MCF 10A (cell line): Measurements from ENCODE around the gene PROM2. TPM values are rescaled to one million over a fixed set of nuclear protein-coding genes. Genes with fewer than 3 reads are reported as not detected.

Source experiments
- BruUV-seq: library from RNA; stranded (reverse); fragments of 400-500 nt; replicated peaks from 2 replicates; lab custom pipeline; 2021; lab: Mats Ljungman, UMichigan
- CTCF ChIA-PET: fragments of 300-600 bp; sonication (Branson Sonifier 250); formaldehyde crosslinking; extraction: SDS; loops from one replicate; lab custom pipeline; 2021; ENCODE audit warnings: antibody characterized with exemption, inconsistent platforms; lab: Yijun Ruan, JAX
- POLR2A ChIA-PET: fragments of 300-600, 350-650 bp; sonication (Branson Sonifier 250); formaldehyde crosslinking; extraction: SDS; loops from one replicate; lab custom pipeline; 2020; ENCODE audit warnings: antibody characterized with exemption, inconsistent platforms; lab: Yijun Ruan, JAX
- DNase-seq: peaks from one replicate; pipeline ENCODE4 v3.0.0-alpha.2; 2018; ENCODE audit not compliant: unreplicated experiment
- H3K27ac Mint-ChIP-seq: one replicate; pipeline ENCODE4 v1.8.0; 2022; ENCODE audit warnings: mild to moderate bottlenecking, low read depth, mixed read lengths; ENCODE audit not compliant: unreplicated experiment
- H3K27me3 Mint-ChIP-seq: one replicate; pipeline ENCODE4 v1.8.0; 2022; ENCODE audit warnings: mixed read lengths; ENCODE audit not compliant: insufficient read depth, unreplicated experiment
- H3K36me3 Mint-ChIP-seq: one replicate; pipeline ENCODE4 v1.8.0; 2022; ENCODE audit warnings: mild to moderate bottlenecking, moderate library complexity, mixed read lengths; ENCODE audit not compliant: insufficient read depth, unreplicated experiment
- H3K4me1 Mint-ChIP-seq: one replicate; pipeline ENCODE4 v1.8.0; 2022; ENCODE audit warnings: mixed read lengths; ENCODE audit not compliant: insufficient read depth, unreplicated experiment
- H3K4me3 Mint-ChIP-seq: one replicate; pipeline ENCODE4 v1.8.0; 2022; ENCODE audit warnings: mild to moderate bottlenecking, moderate library complexity, mixed read lengths; ENCODE audit not compliant: unreplicated experiment
- H3K9me3 Mint-ChIP-seq: one replicate; pipeline ENCODE4 v1.8.0; 2022; ENCODE audit warnings: mixed read lengths; ENCODE audit not compliant: unreplicated experiment
- intact Hi-C: fragments of 100-400 bp; cut with micrococcal nuclease; formaldehyde crosslinking; loops from 2 replicates; pipeline ENCODE4 v1.14.1; 2022
- total RNA-seq: library from RNA; stranded (reverse); gene quantifications from 2 replicates; pipeline ENCODE4 v1.2.3, GENCODE V29; 2022
- TF ChIP-seq, protein P1 (sequence below): fragments of 200-600 bp; IDR thresholded peaks from one replicate; pipeline ENCODE4 v1.8.0; 2022; ENCODE audit warnings: antibody characterized with exemption, mild to moderate bottlenecking; ENCODE audit not compliant: unreplicated experiment

Gene PROM2
- total RNA-seq, 1 experiment from 2014 or later: 2.6 TPM

DNA sequence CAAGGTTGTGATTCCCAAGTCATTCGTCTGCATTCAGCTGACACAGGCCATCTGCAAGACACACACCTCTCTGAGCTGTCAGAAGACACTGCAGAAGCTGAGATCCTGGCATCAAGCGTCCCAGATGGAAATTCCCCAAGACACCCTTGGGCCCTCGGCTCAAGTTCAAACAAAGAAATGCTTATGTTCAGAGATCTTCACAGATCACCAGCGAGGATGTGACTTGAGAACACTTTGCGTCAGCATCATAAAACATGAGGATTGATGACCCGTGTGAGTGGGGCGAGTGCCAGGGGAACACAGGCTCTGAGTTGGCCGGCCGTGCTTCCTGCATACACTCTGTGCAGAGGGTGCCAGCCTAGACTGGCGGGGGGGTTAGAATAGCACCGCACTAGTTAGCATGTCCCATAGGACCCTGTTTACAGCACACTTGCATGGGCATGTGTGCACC, 59.7 kb downstream of the PROM2 start:
- CTCF ChIA-PET: interaction anchor here (2.2 to 5.0 kb wide), 4 partner anchors 11 to 102 kb away, joined by 10 to 62 read pairs (median 18); no protein-coding TSS in a partner anchor
- H3K4me3 Mint-ChIP-seq: peak overlapping the region; percentile 52
- peaks cover 44% of the 10 kb centered on the region for H3K4me1 Mint-ChIP-seq
- peaks cover 8% of the 10 kb centered on the region for H3K9me3 Mint-ChIP-seq
- intact Hi-C loops: loop anchor here (1.0 kb wide), 1 partner anchor 11 kb away; no protein-coding TSS in a partner anchor
- peak overlapping the region; percentile 94 for H3K27ac Mint-ChIP-seq
- TF ChIP-seq, protein P1, sequence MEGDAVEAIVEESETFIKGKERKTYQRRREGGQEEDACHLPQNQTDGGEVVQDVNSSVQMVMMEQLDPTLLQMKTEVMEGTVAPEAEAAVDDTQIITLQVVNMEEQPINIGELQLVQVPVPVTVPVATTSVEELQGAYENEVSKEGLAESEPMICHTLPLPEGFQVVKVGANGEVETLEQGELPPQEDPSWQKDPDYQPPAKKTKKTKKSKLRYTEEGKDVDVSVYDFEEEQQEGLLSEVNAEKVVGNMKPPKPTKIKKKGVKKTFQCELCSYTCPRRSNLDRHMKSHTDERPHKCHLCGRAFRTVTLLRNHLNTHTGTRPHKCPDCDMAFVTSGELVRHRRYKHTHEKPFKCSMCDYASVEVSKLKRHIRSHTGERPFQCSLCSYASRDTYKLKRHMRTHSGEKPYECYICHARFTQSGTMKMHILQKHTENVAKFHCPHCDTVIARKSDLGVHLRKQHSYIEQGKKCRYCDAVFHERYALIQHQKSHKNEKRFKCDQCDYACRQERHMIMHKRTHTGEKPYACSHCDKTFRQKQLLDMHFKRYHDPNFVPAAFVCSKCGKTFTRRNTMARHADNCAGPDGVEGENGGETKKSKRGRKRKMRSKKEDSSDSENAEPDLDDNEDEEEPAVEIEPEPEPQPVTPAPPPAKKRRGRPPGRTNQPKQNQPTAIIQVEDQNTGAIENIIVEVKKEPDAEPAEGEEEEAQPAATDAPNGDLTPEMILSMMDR: no peak
- H3K36me3 Mint-ChIP-seq: no peaks in the 10 kb centered on the region
- peak; percentile 99 for DNase-seq
- H3K27me3 Mint-ChIP-seq: no peaks in the 10 kb centered on the region
- BruUV-seq: no TSS peak
- POLR2A ChIA-PET: interaction anchor here (0.6 to 3.9 kb wide), 11 partner anchors 9 to 1406 kb away, joined by 3 to 49 read pairs (median 4); partner anchors contain the start of genes FAHD2A and LMAN2L

DNA sequence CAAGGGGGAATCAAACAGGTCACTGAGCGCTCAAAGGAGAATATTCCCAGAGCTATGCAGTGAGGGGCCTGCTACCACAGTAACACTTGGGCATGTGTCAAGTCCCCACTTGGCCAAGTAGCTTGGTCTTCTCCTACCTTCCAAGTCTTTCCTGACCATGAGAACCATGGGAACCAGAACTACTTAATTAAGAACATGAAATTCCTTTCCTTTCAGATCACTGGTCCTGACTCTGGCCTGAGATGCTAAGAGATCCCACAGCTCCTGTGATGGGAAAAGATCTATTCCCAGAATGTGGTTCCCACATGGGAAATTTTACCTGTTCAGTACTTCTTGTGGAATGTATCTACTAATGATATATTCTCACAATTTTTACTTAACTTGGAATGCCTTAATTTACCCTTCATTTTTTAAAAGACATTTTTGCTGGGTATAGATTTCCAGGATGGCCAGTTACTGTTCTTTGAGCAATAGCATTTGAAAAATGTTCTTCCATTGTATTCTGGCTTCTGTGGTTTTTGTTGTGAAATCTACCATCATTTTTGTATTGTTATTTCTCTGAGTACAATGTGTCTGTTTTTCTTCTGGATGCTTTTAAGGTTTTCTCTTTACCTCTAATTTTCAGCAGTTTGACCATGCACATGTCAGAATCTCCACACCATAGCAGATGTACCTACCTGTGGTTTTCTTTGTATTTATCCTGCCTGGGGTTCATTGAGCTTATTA, 60.8 kb downstream of the PROM2 start:
- H3K4me3 Mint-ChIP-seq: peak overlapping the region; percentile 16
- intact Hi-C loops: loop anchor here (1.0 kb wide), 1 partner anchor 10 kb away; no protein-coding TSS in a partner anchor
- ChIA-PET CTCF (interaction anchor here (0.6 to 5.0 kb wide), 6 partner anchors 9 to 103 kb away, joined by 4 to 62 read pairs (median 12); no protein-coding TSS in a partner anchor), POLR2A (interaction anchor here (1.3 to 3.9 kb wide), 6 partner anchors 9 to 68 kb away, joined by 4 to 49 read pairs (median 10); partner anchors contain the start of gene FAHD2A)
- no peaks in the 10 kb centered on the region for H3K27me3 Mint-ChIP-seq
- H3K36me3 Mint-ChIP-seq: no peaks in the 10 kb centered on the region
- BruUV-seq: no TSS peak
- TF ChIP-seq, protein P1: no peak
- peak; percentile 40 for DNase-seq
- H3K4me1 Mint-ChIP-seq: peaks cover 44% of the 10 kb centered on the region
- H3K27ac Mint-ChIP-seq: peak overlapping the region; percentile 94
- peaks cover 8% of the 10 kb centered on the region for H3K9me3 Mint-ChIP-seq

DNA sequence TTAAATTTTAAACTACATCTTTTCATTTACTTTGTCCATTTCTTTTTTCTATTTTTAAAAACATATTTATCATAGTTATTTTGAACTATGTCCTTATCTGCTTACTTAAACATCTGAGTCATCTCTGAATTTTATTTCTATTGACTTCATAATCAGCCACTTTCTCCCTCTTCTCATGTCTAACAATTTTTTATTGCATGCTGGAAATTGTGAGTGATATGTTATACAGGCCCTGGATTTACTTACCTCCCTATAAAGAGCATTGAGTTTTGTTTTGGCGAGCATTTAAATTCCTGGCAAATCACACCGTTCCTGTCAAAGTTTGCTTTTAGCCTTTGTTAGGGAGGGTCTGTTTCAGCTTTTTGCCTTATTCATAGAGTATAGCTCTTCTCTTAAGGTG, 62.2 kb downstream of the PROM2 start:
- Mint-ChIP-seq H3K4me3 (no peak overlapping the region), H3K36me3 (no peaks in the 10 kb centered on the region), H3K27me3 (no peaks in the 10 kb centered on the region), H3K4me1 (peaks cover 33% of the 10 kb centered on the region), H3K27ac (peak overlapping the region; percentile 58), H3K9me3 (peaks cover 8% of the 10 kb centered on the region)
- TF ChIP-seq, protein P1: no peak
- ChIA-PET CTCF (interaction anchor here (5.0 kb wide), 1 partner anchor 8 kb away, joined by 62 read pairs; no protein-coding TSS in a partner anchor), POLR2A (interaction anchor here (1.3 to 3.9 kb wide), 4 partner anchors 8 to 66 kb away, joined by 5 to 49 read pairs (median 12); partner anchors contain the start of gene FAHD2A)
- no peak for DNase-seq
- no TSS peak for BruUV-seq
- intact Hi-C loops: no loop called here

DNA sequence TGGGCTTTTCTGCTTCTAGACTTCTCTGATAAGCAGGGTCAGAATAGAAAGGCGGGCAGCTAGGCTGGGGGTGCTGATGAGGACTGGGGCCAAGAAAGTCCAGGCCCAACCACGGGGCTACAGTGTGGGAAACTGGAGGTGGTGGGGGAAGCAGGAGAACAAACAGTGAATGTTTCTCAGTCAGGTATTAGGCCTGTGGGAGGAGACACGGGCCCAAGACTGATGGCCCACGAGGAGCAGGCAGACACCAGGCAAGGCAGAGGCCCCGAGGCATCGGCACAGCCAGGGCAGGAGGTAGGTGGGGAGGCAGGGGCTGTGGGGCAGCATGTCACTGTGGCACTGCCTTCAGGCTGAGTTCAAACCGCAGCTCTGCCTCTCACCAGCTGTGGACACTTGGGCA, 63.6 kb downstream of the PROM2 start:
- no peaks in the 10 kb centered on the region for H3K36me3 Mint-ChIP-seq
- POLR2A ChIA-PET: no interaction called here
- peaks cover 8% of the 10 kb centered on the region for H3K9me3 Mint-ChIP-seq
- peaks cover 35% of the 10 kb centered on the region for H3K4me1 Mint-ChIP-seq
- no peak for DNase-seq
- CTCF ChIA-PET: interaction anchor here (1.1 to 1.5 kb wide), 2 partner anchors 105 to 107 kb away, joined by 3 to 4 read pairs; no protein-coding TSS in a partner anchor
- intact Hi-C loops: no loop called here
- no peaks in the 10 kb centered on the region for H3K27me3 Mint-ChIP-seq
- BruUV-seq: no TSS peak
- TF ChIP-seq, protein P1: no peak
- H3K27ac Mint-ChIP-seq: no peak overlapping the region
- H3K4me3 Mint-ChIP-seq: no peak overlapping the region
